GM12878 (cell line): ENCODE data around the gene INHBA.

Experiments
- CREB1 ChIP-seq: IDR thresholded peaks from 2 replicates; pipeline ENCODE4 v1.6.1; 2012; ENCODE audit warnings: low read depth, mild to moderate bottlenecking, inconsistent platforms
- EZH2 ChIP-seq: IDR thresholded peaks from 2 replicates; pipeline ENCODE4 v1.6.1; 2012; ENCODE audit warnings: low read depth, mild to moderate bottlenecking, control low read depth, inconsistent platforms, low read length, borderline replicate concordance; ENCODE audit not compliant: control insufficient read depth
- RAD21 ChIP-seq: IDR thresholded peaks from 2 replicates; pipeline ENCODE4 v1.6.1; 2011; ENCODE audit warnings: mild to moderate bottlenecking, low read depth, low read length, moderate library complexity; ENCODE audit not compliant: insufficient read depth
- SP1 ChIP-seq: IDR thresholded peaks from one replicate; pipeline ENCODE4 v1.6.1; 2011; ENCODE audit warnings: low read depth, low read length
- SPI1 ChIP-seq: IDR thresholded peaks from 2 replicates; pipeline ENCODE4 v1.6.1; 2011; ENCODE audit warnings: low read depth, mild to moderate bottlenecking, low read length, moderate library complexity, borderline replicate concordance; ENCODE audit not compliant: insufficient read depth
- STAT3 ChIP-seq: IDR thresholded peaks from 2 replicates; pipeline ENCODE4 v1.6.1; 2011; ENCODE audit warnings: low read depth, low read length, improper control_type of control experiment
- TAF1 ChIP-seq: IDR thresholded peaks from 2 replicates; pipeline ENCODE4 v1.6.1; 2011; ENCODE audit warnings: mild to moderate bottlenecking, low read depth, low read length, borderline replicate concordance
- TBL1XR1 ChIP-seq: IDR thresholded peaks from 2 replicates; pipeline ENCODE4 v1.6.1; 2012; ENCODE audit warnings: low read depth, low read length, improper control_type of control experiment
- ZZZ3 ChIP-seq: IDR thresholded peaks from 2 replicates; pipeline ENCODE4 v1.6.1; 2011; ENCODE audit warnings: low read depth; ENCODE audit not compliant: control insufficient read depth, insufficient read length
- TF ChIP-seq, protein P1 (sequence below), 3 experiments: IDR thresholded peaks in 2 of 3; conservative IDR thresholded peaks in 1 of 3; 2 replicates each; pipeline ENCODE4 v1.5.1; 2011; ENCODE audit warnings: low read depth in 3 of 3, low read length in 3 of 3, mild to moderate bottlenecking in 3 of 3, control low read depth in 2 of 3, moderate library complexity in 2 of 3, inconsistent platforms in 1 of 3, mixed read lengths in 1 of 3; ENCODE audit not compliant: control insufficient read depth in 2 of 3, insufficient read depth in 1 of 3; ENCODE audit errors: extremely low read depth in 1 of 3
- TF ChIP-seq, protein P2 (sequence below): IDR thresholded peaks from 2 replicates; pipeline ENCODE4 v1.6.1; 2012; ENCODE audit warnings: mild to moderate bottlenecking, low read depth, low read length
- TF ChIP-seq, protein P3 (sequence below): IDR thresholded peaks from 2 replicates; pipeline ENCODE4 v1.6.1; 2012; ENCODE audit warnings: low read depth, low read length, improper control_type of control experiment
- TF ChIP-seq, protein P4 (sequence below): IDR thresholded peaks from 2 replicates; pipeline ENCODE4 v1.6.1; 2012; ENCODE audit warnings: low read depth, low read length, improper control_type of control experiment

DNA sequence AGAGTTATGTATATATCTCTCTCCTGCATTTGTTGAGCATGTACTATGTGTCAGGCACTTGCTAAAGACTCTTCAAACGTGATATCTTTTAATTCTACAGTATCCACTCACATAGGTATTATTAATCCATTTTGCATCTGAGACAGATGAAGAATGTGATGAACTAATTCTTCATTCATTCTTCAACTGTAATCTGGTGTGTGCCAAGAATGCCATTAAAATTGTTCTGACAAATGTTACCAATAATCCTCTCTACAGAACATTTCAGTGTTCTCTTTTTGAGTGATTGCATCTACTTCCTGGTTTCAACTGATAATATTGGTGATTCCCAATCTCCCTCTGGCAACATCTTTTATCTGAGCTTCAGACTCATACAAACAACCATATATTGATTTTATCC, 18.0 kb upstream of the INHBA start:
- TF ChIP-seq, protein P1, sequence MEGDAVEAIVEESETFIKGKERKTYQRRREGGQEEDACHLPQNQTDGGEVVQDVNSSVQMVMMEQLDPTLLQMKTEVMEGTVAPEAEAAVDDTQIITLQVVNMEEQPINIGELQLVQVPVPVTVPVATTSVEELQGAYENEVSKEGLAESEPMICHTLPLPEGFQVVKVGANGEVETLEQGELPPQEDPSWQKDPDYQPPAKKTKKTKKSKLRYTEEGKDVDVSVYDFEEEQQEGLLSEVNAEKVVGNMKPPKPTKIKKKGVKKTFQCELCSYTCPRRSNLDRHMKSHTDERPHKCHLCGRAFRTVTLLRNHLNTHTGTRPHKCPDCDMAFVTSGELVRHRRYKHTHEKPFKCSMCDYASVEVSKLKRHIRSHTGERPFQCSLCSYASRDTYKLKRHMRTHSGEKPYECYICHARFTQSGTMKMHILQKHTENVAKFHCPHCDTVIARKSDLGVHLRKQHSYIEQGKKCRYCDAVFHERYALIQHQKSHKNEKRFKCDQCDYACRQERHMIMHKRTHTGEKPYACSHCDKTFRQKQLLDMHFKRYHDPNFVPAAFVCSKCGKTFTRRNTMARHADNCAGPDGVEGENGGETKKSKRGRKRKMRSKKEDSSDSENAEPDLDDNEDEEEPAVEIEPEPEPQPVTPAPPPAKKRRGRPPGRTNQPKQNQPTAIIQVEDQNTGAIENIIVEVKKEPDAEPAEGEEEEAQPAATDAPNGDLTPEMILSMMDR (IDR thresholded peaks at IDR 0.05 in 2 of 3, conservative IDR thresholded peaks at IDR 0.05 in 1 of 3; ENCODE audit: control insufficient read depth in 2 of 3, extremely low read depth in 1 of 3, insufficient read depth in 1 of 3, low read depth in 3 of 3, low read length in 3 of 3) = no peak
- TF ChIP-seq TAF1 = no peak
- TF ChIP-seq SP1 = no peak
- TF ChIP-seq, protein P2, sequence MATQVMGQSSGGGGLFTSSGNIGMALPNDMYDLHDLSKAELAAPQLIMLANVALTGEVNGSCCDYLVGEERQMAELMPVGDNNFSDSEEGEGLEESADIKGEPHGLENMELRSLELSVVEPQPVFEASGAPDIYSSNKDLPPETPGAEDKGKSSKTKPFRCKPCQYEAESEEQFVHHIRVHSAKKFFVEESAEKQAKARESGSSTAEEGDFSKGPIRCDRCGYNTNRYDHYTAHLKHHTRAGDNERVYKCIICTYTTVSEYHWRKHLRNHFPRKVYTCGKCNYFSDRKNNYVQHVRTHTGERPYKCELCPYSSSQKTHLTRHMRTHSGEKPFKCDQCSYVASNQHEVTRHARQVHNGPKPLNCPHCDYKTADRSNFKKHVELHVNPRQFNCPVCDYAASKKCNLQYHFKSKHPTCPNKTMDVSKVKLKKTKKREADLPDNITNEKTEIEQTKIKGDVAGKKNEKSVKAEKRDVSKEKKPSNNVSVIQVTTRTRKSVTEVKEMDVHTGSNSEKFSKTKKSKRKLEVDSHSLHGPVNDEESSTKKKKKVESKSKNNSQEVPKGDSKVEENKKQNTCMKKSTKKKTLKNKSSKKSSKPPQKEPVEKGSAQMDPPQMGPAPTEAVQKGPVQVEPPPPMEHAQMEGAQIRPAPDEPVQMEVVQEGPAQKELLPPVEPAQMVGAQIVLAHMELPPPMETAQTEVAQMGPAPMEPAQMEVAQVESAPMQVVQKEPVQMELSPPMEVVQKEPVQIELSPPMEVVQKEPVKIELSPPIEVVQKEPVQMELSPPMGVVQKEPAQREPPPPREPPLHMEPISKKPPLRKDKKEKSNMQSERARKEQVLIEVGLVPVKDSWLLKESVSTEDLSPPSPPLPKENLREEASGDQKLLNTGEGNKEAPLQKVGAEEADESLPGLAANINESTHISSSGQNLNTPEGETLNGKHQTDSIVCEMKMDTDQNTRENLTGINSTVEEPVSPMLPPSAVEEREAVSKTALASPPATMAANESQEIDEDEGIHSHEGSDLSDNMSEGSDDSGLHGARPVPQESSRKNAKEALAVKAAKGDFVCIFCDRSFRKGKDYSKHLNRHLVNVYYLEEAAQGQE = no peak
- no peak for TF ChIP-seq ZZZ3
- TF ChIP-seq CREB1 = no peak
- TF ChIP-seq SPI1 = no peak
- TF ChIP-seq EZH2 = no peak
- no peak for TF ChIP-seq TBL1XR1
- TF ChIP-seq, protein P3, sequence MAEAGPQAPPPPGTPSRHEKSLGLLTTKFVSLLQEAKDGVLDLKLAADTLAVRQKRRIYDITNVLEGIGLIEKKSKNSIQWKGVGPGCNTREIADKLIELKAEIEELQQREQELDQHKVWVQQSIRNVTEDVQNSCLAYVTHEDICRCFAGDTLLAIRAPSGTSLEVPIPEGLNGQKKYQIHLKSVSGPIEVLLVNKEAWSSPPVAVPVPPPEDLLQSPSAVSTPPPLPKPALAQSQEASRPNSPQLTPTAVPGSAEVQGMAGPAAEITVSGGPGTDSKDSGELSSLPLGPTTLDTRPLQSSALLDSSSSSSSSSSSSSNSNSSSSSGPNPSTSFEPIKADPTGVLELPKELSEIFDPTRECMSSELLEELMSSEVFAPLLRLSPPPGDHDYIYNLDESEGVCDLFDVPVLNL = no peak
- no peak for TF ChIP-seq RAD21
- TF ChIP-seq, protein P4, sequence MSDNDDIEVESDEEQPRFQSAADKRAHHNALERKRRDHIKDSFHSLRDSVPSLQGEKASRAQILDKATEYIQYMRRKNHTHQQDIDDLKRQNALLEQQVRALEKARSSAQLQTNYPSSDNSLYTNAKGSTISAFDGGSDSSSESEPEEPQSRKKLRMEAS = no peak
- TF ChIP-seq STAT3 = no peak
